Heart left ventricle (tissue), 16 donors: ENCODE data around the gene EFNA2. TPM values are rescaled to one million over a fixed set of nuclear protein-coding genes. Genes with fewer than 3 reads are reported as not detected.

ENCODE experiments used
- ATAC-seq, 4 donors: fragments of 200-7000 bp; cut with Tn5 transposase; one replicate each; pipeline ENCODE4 v1.9.1; 2020 to 2022; ENCODE audit warnings: moderate library complexity in 4 of 4, mild to moderate bottlenecking in 3 of 4, moderate number of reproducible peaks in 1 of 4
- DNase-seq, 5 donors: peaks; one replicate each; pipeline ENCODE4 v3.0.0-alpha.2; 2020
- H3K27ac ChIP-seq, 12 donors: fragments of 200-600 bp; sonication (generic) in 4 of 12; one replicate each; pipeline versions ENCODE4 v1.5.0 to v1.8.0; 2016 to 2022; ENCODE audit warnings: mild to moderate bottlenecking in 2 of 12
- H3K27me3 ChIP-seq, 9 donors: fragments of 200-600 bp; sonication (generic) in 2 of 9; one replicate each; pipeline versions ENCODE4 v1.5.1 to v1.8.0; 2016 to 2022; ENCODE audit warnings: mild to moderate bottlenecking in 3 of 9
- H3K36me3 ChIP-seq, 9 donors: fragments of 200-600 bp; sonication (generic) in 2 of 9; one replicate each; pipeline versions ENCODE4 v1.5.0 to v1.8.0; 2018 to 2022; ENCODE audit warnings: mild to moderate bottlenecking in 2 of 9
- H3K4me1 ChIP-seq, 12 donors: fragments of 200-600 bp; sonication (generic) in 4 of 12; one replicate each; pipeline versions ENCODE4 v1.5.0 to v1.8.0; 2016 to 2022; ENCODE audit warnings: mild to moderate bottlenecking in 3 of 12
- H3K4me3 ChIP-seq, 12 donors: fragments of 200-600 bp; sonication (generic) in 4 of 12; one replicate each; pipeline versions ENCODE4 v1.5.0 to v1.8.0; 2017 to 2022; ENCODE audit warnings: mild to moderate bottlenecking in 9 of 12, moderate library complexity in 4 of 12
- H3K9me3 ChIP-seq, 12 donors: fragments of 200-600 bp; sonication (generic) in 4 of 12; one replicate each; pipeline versions ENCODE4 v1.5.0 to v1.8.0; 2016 to 2022; ENCODE audit warnings: mild to moderate bottlenecking in 1 of 12
- POLR2A ChIP-seq, 2 donors: fragments of 450-650 bp; IDR thresholded peaks; one replicate each; pipeline ENCODE4 v1.6.1; 2017; ENCODE audit warnings: antibody characterized with exemption in 2 of 2, mild to moderate bottlenecking in 2 of 2, moderate library complexity in 2 of 2
- WGBS, 4 donors: extraction: QIAGEN DNeasy Blood & Tissue Kit in 2 of 4; methylation state at CpG; one replicate each; pipeline versions ENCODE4 v1.1.5 to v1.1.7; 2013 to 2018; 5-methylcytosine and 5-hydroxymethylcytosine counted together
- intact Hi-C, 10 donors: fragments of 100-400 bp; cut with DNase I; formaldehyde crosslinking; loops; one replicate each; pipeline versions ENCODE4 v1.11.1 to v1.14.2; 2022
- polyA plus RNA-seq, 2 donors: library from polyadenylated mRNA; stranded (reverse); fragments of 200-250 nt; gene quantifications; one replicate each; pipeline ENCODE4 v1.2.3, GENCODE V29; 2013
- total RNA-seq, 9 donors: library from RNA; depleted of rRNA in 2 of 9; stranded (reverse); fragments of >200 nt in 2 of 9; fragmentation: NEBNext Ultra II Directional in 3 of 9; extraction: Animal tissue kit (Norgen Biotek cat#: 25700) in 3 of 9; gene quantifications; one replicate each; pipeline versions ENCODE4 v1.1.0 to v1.2.4, GENCODE V29; 2016 to 2023
- TF ChIP-seq, protein P1 (sequence below), 12 donors: fragments of 200-600 bp; sonication (generic) in 4 of 12; IDR thresholded peaks; one replicate each; pipeline versions ENCODE4 v1.5.0 to v1.8.0; 2018 to 2022; ENCODE audit warnings: antibody characterized with exemption in 12 of 12, mild to moderate bottlenecking in 5 of 12
- donor health status: ischemic (EF 13 %, LVEDD 7.1; RV severe dilation, severe dysfunction).
- donor health status: healthy with polysubstance abuse.
- donor health status: DM: no; HTN: yes; CAD: no.
- donor health status: DM: no; HTN: no; CAD: no.
- donor health status: ischemic (EF 25% LVEDD 6.9; RV normal size, moderate dysfunction).
- donor health status: ischemic (EF 25% LVEDD 5.7; RV mildly dilated, moderate dysfunction).
- donor health status: healthy.
- donor health status: DM: yes; HTN: yes; CAD: no.
- donor health status: ischemic (EF 35%, LVEDD 5.7; RV mildly dilated, moderate dysfunction).
- donor health status: nonischemic (EF 11% LVEDD 7.7; RV severe dilation, severe dysfunction).
- donor health status: DM: yes; HTN: yes; CAD: no.
- donor health status: PGD.
- donor health status: ischemic (EF 29% LVEDD 5.4; RV normal size, mild dysfunction).
- donor health status: nonischemic (EF 23%, LVEDD 6.1; RV moderate dilation, normal function).

EFNA2 gene
- total and polyA plus RNA-seq, 11 donors: not detected

GRCh38 chr19:1269478-1270212 lies 16.0 kb upstream of the EFNA2 start:
- DNase-seq: peak; percentile 89 to 94 (median 92)
- Histone ChIP-seq H3K27ac (peak overlapping the region; percentile 92 to 100 (median 98)), H3K4me3 (peak overlapping the region; percentile 5 to 92 (median 72)), H3K27me3 (no peaks in the 10 kb centered on the region), H3K4me1 (peaks cover 10 to 92% (median 87%) of the 10 kb centered on the region in 12 donors), H3K36me3 (peaks cover 2 to 48% (median 44%) of the 10 kb centered on the region in 9 donors), H3K9me3 (no peaks in the 10 kb centered on the region)
- TF ChIP-seq, protein P1, sequence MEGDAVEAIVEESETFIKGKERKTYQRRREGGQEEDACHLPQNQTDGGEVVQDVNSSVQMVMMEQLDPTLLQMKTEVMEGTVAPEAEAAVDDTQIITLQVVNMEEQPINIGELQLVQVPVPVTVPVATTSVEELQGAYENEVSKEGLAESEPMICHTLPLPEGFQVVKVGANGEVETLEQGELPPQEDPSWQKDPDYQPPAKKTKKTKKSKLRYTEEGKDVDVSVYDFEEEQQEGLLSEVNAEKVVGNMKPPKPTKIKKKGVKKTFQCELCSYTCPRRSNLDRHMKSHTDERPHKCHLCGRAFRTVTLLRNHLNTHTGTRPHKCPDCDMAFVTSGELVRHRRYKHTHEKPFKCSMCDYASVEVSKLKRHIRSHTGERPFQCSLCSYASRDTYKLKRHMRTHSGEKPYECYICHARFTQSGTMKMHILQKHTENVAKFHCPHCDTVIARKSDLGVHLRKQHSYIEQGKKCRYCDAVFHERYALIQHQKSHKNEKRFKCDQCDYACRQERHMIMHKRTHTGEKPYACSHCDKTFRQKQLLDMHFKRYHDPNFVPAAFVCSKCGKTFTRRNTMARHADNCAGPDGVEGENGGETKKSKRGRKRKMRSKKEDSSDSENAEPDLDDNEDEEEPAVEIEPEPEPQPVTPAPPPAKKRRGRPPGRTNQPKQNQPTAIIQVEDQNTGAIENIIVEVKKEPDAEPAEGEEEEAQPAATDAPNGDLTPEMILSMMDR (IDR thresholded peaks at IDR 0.05): peak in 3 of 12 donors; percentile 14 to 29 (median 15)
- TF ChIP-seq POLR2A (IDR thresholded peaks at IDR 0.05): no peak
- 0 to 1% (median 1%) methylated on average over 25 to 64 of the region's 64 CpGs for WGBS, 4 donors
- intact Hi-C loops: loop anchor here in 6 of 10 donors (1.0 to 10.0 kb wide), 8 partner anchors 21 to 785 kb away; partner anchors contain the start of genes DAZAP1 (in 2 of the 6), GAMT (in 2 of the 6), ADAMTSL5 (in 1 of the 6) and GPX4 (in 1 of the 6)
- peak; percentile 2 to 31 (median 25) for ATAC-seq

DNA sequence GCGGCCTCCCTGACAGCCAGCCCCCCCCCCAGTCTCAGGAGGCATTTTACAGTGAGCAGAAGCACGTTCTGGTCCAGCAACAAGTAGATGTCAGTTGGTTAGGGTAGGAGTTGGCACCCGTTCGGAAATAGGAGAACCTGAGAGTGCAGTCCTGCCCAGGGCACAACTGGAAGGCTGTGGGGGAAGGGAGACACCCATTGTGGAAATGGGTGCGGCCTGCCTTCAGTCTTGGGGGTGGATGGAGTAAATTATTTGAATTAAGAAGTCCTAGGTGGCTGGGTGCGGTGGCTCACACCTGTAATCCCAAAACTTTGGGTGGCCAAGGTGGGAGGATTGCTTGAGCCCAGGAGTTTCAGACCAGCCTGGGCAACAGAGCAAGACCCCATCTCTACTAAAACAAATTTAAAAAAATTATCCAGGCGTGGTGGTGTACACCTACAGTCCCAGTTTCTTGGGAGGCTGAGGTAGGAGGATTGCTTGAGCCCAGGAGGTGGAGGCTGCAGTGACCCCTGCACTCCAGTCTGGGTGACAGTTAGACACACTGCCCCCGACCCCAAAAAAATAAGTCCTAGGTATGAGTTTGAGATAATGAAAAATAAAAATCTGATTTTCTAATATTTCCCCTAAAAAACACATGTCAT lies 15.3 kb upstream of the EFNA2 start:
- Histone ChIP-seq H3K27me3 (no peaks in the 10 kb centered on the region), H3K27ac (peak overlapping the region; percentile 92 to 100 (median 98)), H3K9me3 (no peaks in the 10 kb centered on the region), H3K36me3 (peaks cover 2 to 52% (median 48%) of the 10 kb centered on the region in 9 donors), H3K4me3 (peak overlapping the region; percentile 5 to 92 (median 72)), H3K4me1 (peaks cover 13 to 93% (median 88%) of the 10 kb centered on the region in 12 donors)
- TF ChIP-seq, protein P1 (IDR thresholded peaks at IDR 0.05): no peak
- TF ChIP-seq POLR2A (IDR thresholded peaks at IDR 0.05): no peak
- WGBS, 4 donors: 20 to 29% (median 23%) methylated on average over 7 to 8 of the region's 8 CpGs
- intact Hi-C loops: loop anchor here in 6 of 10 donors (5.0 to 10.0 kb wide), 7 partner anchors 84 to 784 kb away; partner anchors contain the start of genes DAZAP1 (in 2 of the 6), GAMT (in 2 of the 6), ADAMTSL5 (in 1 of the 6) and GPX4 (in 1 of the 6)
- DNase-seq (peak in 1 of 5 donors; percentile 35), ATAC-seq (no peak)

DNA sequence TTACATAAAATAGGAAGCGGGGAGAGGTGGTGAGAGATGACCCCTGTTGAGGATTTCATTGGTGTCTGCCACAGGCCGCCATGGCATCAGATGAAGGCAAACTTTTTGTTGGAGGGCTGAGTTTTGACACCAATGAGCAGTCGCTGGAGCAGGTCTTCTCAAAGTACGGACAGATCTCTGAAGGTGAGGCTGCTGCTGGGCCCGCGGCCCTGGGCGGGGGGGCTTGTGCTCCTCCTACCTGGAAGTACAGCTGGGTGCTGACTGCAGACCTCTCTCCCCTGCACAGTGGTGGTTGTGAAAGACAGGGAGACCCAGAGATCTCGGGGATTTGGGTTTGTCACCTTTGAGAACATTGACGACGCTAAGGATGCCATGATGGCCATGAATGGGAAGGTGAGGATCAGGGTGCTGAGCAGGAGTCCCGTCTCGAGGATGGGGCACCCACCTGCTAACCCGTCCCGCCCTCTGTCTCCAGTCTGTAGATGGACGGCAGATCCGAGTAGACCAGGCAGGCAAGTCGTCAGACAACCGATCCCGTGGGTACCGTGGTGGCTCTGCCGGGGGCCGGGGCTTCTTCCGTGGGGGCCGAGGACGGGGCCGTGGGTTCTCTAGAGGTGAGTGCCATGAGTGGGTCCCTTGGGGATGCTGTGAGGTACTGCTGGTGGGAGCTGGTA lies 14.7 kb upstream of the EFNA2 start:
- 52 to 57% (median 53%) methylated on average over 26 of the region's 26 CpGs for WGBS, 4 donors
- H3K36me3 ChIP-seq: peaks cover 2 to 52% (median 48%) of the 10 kb centered on the region in 9 donors
- H3K9me3 ChIP-seq: no peaks in the 10 kb centered on the region
- peak overlapping the region; percentile 92 to 100 (median 98) for H3K27ac ChIP-seq
- H3K4me3 ChIP-seq: peak overlapping the region in 11 of 12 donors; percentile 33 to 92 (median 72)
- intact Hi-C loops: loop anchor here in 6 of 10 donors (5.0 to 10.0 kb wide), 7 partner anchors 84 to 784 kb away; partner anchors contain the start of genes DAZAP1 (in 2 of the 6), GAMT (in 2 of the 6), ADAMTSL5 (in 1 of the 6) and GPX4 (in 1 of the 6)
- no peak for DNase-seq
- peaks cover 13 to 91% (median 82%) of the 10 kb centered on the region in 12 donors for H3K4me1 ChIP-seq
- no peak for ATAC-seq
- TF ChIP-seq, protein P1 (IDR thresholded peaks at IDR 0.05): no peak
- no peak for TF ChIP-seq POLR2A (IDR thresholded peaks at IDR 0.05)
- H3K27me3 ChIP-seq: no peaks in the 10 kb centered on the region
